Upper lobe of left lung (tissue), 6 donors: ENCODE data around the gene SLC11A2. TPM values are rescaled to one million over a fixed set of nuclear protein-coding genes. Genes with fewer than 3 reads are reported as not detected.

Experiments
- ATAC-seq, 2 donors: fragments of 200-7000 bp; cut with Tn5 transposase; one replicate each; pipeline ENCODE4 v1.9.1; 2022; ENCODE audit warnings: mild to moderate bottlenecking in 2 of 2, moderate library complexity in 2 of 2; ENCODE audit not compliant: low FRiP score in 2 of 2
- DNase-seq, 2 donors: peaks; one replicate each; pipeline ENCODE4 v3.0.0-alpha.2; 2019 to 2020
- H3K27ac ChIP-seq, 4 donors: fragments of 200-600 bp; sonication (generic); one replicate each; pipeline ENCODE4 v1.5.1; 2016 to 2019
- H3K27me3 ChIP-seq, 4 donors: fragments of 200-600 bp; sonication (generic); one replicate each; pipeline ENCODE4 v1.5.1; 2017 to 2019
- H3K36me3 ChIP-seq, 4 donors: fragments of 200-600 bp; sonication (generic); one replicate each; pipeline ENCODE4 v1.5.1; 2016 to 2019
- H3K4me1 ChIP-seq, 4 donors: fragments of 200-600 bp; sonication (generic); one replicate each; pipeline ENCODE4 v1.5.1; 2018 to 2019
- H3K4me3 ChIP-seq, 4 donors: fragments of 200-600 bp; sonication (generic); one replicate each; pipeline ENCODE4 v1.5.1; 2017 to 2019; ENCODE audit warnings: mild to moderate bottlenecking in 2 of 4, moderate library complexity in 1 of 4
- H3K9me3 ChIP-seq, 4 donors: fragments of 200-600 bp; sonication (generic); one replicate each; pipeline ENCODE4 v1.5.1; 2018 to 2019
- CTCF ChIP-seq, 6 experiments: fragments of 450-650 bp in 4 of 6; fragments of 200-600 bp in 2 of 6; sonication (generic) in 2 of 6; IDR thresholded peaks; one replicate each; pipeline ENCODE4 v1.5.1; 2016 to 2019; ENCODE audit warnings: antibody characterized with exemption in 6 of 6
- EP300 ChIP-seq, 4 donors: sonication (generic); formaldehyde crosslinking; IDR thresholded peaks; one replicate each; pipeline ENCODE4 v1.5.1; 2017; ENCODE audit warnings: antibody characterized with exemption in 4 of 4, control low read depth in 2 of 4
- POLR2A ChIP-seq, 4 donors: fragments of 450-650 bp; IDR thresholded peaks; one replicate each; pipeline ENCODE4 v1.5.1; 2016 to 2017; ENCODE audit warnings: antibody characterized with exemption in 4 of 4, mild to moderate bottlenecking in 2 of 4
- POLR2AphosphoS5 ChIP-seq, 2 donors: sonication (generic); formaldehyde crosslinking; IDR thresholded peaks; one replicate each; pipeline ENCODE4 v1.5.1; 2017; ENCODE audit warnings: antibody characterized with exemption in 2 of 2
- WGBS, 2 donors: methylation state at CpG; one replicate each; pipeline ENCODE4 v1.1.5; 2017 to 2018; 5-methylcytosine and 5-hydroxymethylcytosine counted together
- total RNA-seq, 6 donors: library from RNA; depleted of rRNA in 4 of 6; stranded (reverse); fragments of >200 nt in 4 of 6; gene quantifications; one replicate each; pipeline versions ENCODE4 v1.1.0 to v1.2.1, GENCODE V29; 2016 to 2021
- donor health status: DM: no; HTN: no; CAD: no; lungs with moderate emphysema.
- donor health status: DM: no; HTN: yes; CAD: no; lungs with severe emphysema.

SLC11A2 gene
- total RNA-seq: 100 to 1,000 TPM in 1 of 6 donors, 10 to 100 TPM in 5; 67.3 to 110 (median 87.0) TPM

- no peaks in the 10 kb centered on the region for H3K36me3 ChIP-seq
- ATAC-seq (peak; percentile 97), DNase-seq (peak; percentile 97 to 98)
- H3K4me3 ChIP-seq: peak within 1 kb of the TSS; percentile 58 to 96 (median 88)
- TF ChIP-seq POLR2A (IDR thresholded peaks at IDR 0.05): peak in 3 of 4 donors; percentile 51 to 91 (median 60)
- peak; percentile 85 to 91 for TF ChIP-seq POLR2AphosphoS5 (IDR thresholded peaks at IDR 0.05)
- no peak for TF ChIP-seq EP300 (IDR thresholded peaks at IDR 0.05)
- TF ChIP-seq CTCF (IDR thresholded peaks at IDR 0.05): peak in 5 of 6 experiments; percentile 12 to 59 (median 47)
- 1% methylated on average over 51 of the region's 74 CpGs; no CpG with 5 or more reads in 1 of the 2 donors for WGBS, 2 donors
- H3K4me1 ChIP-seq: peaks cover 15 to 56% (median 43%) of the 10 kb centered on the region in 4 donors
- H3K27ac ChIP-seq: peak within 1 kb of the TSS; percentile 93 to 98 (median 96)
- H3K9me3 ChIP-seq: no peaks in the 10 kb centered on the region
- H3K27me3 ChIP-seq: no peaks in the 10 kb centered on the region
Measured at GRCh38 chr12:51025836-51026638, at the start of gene SLC11A2. TSS of gene SLC11A2 (minus strand) at chr12:51026384. CDS start at chr12:51010728, 15,656 bp downstream.

GRCh38 chr12:51075390-51075789, 49.2 kb upstream of the SLC11A2 start:
- Histone ChIP-seq H3K4me1 (peaks cover 0 to 28% (median 8%) of the 10 kb centered on the region in 4 donors), H3K27me3 (no peaks in the 10 kb centered on the region), H3K36me3 (peaks cover 8 to 47% (median 32%) of the 10 kb centered on the region in 4 donors), H3K4me3 (no peak overlapping the region), H3K27ac (no peak overlapping the region), H3K9me3 (no peaks in the 10 kb centered on the region)
- DNase-seq (no peak), ATAC-seq (no peak)
- 94 to 99% methylated on average over 5 of the region's 5 CpGs for WGBS, 2 donors
- TF ChIP-seq EP300 (IDR thresholded peaks at IDR 0.05) (no peak), CTCF (IDR thresholded peaks at IDR 0.05) (no peak), POLR2A (IDR thresholded peaks at IDR 0.05) (no peak), POLR2AphosphoS5 (IDR thresholded peaks at IDR 0.05) (no peak)

- WGBS, 2 donors: 75 to 79% methylated on average over 2 of the region's 2 CpGs
- Histone ChIP-seq H3K36me3 (peaks cover 17 to 76% (median 62%) of the 10 kb centered on the region in 4 donors), H3K4me1 (peaks cover 0 to 14% (median 2%) of the 10 kb centered on the region in 4 donors), H3K9me3 (no peaks in the 10 kb centered on the region), H3K27me3 (no peaks in the 10 kb centered on the region), H3K27ac (no peak overlapping the region), H3K4me3 (no peak overlapping the region)
- ATAC-seq: no peak
- no peak for DNase-seq
- TF ChIP-seq CTCF (IDR thresholded peaks at IDR 0.05): no peak
- TF ChIP-seq POLR2AphosphoS5 (IDR thresholded peaks at IDR 0.05): no peak
- no peak for TF ChIP-seq POLR2A (IDR thresholded peaks at IDR 0.05)
- no peak for TF ChIP-seq EP300 (IDR thresholded peaks at IDR 0.05)
Measured at GRCh38 chr12:51071663-51072062, 45.5 kb upstream of the SLC11A2 start.

GRCh38 chr12:51070004-51070403, 43.8 kb upstream of the SLC11A2 start:
- H3K4me1 ChIP-seq: no peaks in the 10 kb centered on the region
- H3K27me3 ChIP-seq: no peaks in the 10 kb centered on the region
- H3K36me3 ChIP-seq: peaks cover 28 to 92% (median 74%) of the 10 kb centered on the region in 4 donors
- ATAC-seq (peak in 1 of 2 donors; percentile 47), DNase-seq (peak in 1 of 2 donors; percentile 85)
- WGBS, 2 donors: 65 to 70% methylated on average over 3 of the region's 3 CpGs
- H3K9me3 ChIP-seq: no peaks in the 10 kb centered on the region
- TF ChIP-seq EP300 (IDR thresholded peaks at IDR 0.05): no peak
- no peak for TF ChIP-seq POLR2A (IDR thresholded peaks at IDR 0.05)
- TF ChIP-seq CTCF (IDR thresholded peaks at IDR 0.05): no peak
- TF ChIP-seq POLR2AphosphoS5 (IDR thresholded peaks at IDR 0.05): no peak
- peak overlapping the region in 1 of 4 donors; percentile 16 for H3K27ac ChIP-seq
- H3K4me3 ChIP-seq: no peak overlapping the region
